Fibroblast of skin of back (primary cell): Measurements from ENCODE around the gene TK2. TPM values are rescaled to one million over a fixed set of nuclear protein-coding genes. Genes with fewer than 3 reads are reported as not detected.
A peak's percentile ranks its signal among the peaks of the same experiment; 100 is the strongest.
"Not testable (repeated sequence)": the region's sequence is repeated elsewhere in the genome, so short reads cannot be mapped to it uniquely, and the experiment has no call there.

Source experiments
- DNase-seq: peaks from one replicate; pipeline ENCODE4 v3.0.0-alpha.2; 2013
- polyA plus RNA-seq, 2 experiments: library from polyadenylated mRNA; unstranded; fragments of 120-200 nt; gene quantifications; one replicate each; pipeline ENCODE4 v1.2.1, GENCODE V29; 2013; ENCODE audit not compliant: insufficient read length in 2 of 2

Gene TK2
- 15.6 TPM for polyA plus RNA-seq (2013, experiment 1 of 2; ENCODE audit: insufficient read length)
- polyA plus RNA-seq (2013, experiment 2 of 2; ENCODE audit: insufficient read length): 19.2 TPM

GRCh38 chr16:66549284-66550131 lies at the start of gene TK2:
TK2 (minus strand) TSS chr16:66550122; CDS start chr16:66550061, 61 bp downstream.
- peak; percentile 79 for DNase-seq

- DNase-seq: peak; percentile 42
Observed at GRCh38 chr16:66598111-66598510, 48.2 kb upstream of the TK2 start.

GRCh38 chr16:66596986-66597848 lies 47.3 kb upstream of the TK2 start:
- no peak for DNase-seq

GRCh38 chr16:66596559-66596958 lies 46.6 kb upstream of the TK2 start:
- DNase-seq: not testable (repeated sequence)

- no peak for DNase-seq
Observed at GRCh38 chr16:66594739-66595138, 44.8 kb upstream of the TK2 start.

- no peak for DNase-seq
Observed at GRCh38 chr16:66592814-66593213, 42.9 kb upstream of the TK2 start.

- no peak for DNase-seq
Observed at GRCh38 chr16:66592241-66592640, 42.3 kb upstream of the TK2 start.

- DNase-seq: no peak
Observed at GRCh38 chr16:66591018-66591417, 41.1 kb upstream of the TK2 start.

- no peak for DNase-seq
Observed at GRCh38 chr16:66590322-66590721, 40.4 kb upstream of the TK2 start.

GRCh38 chr16:66588981-66589713 lies 39.2 kb upstream of the TK2 start:
- DNase-seq: no peak

GRCh38 chr16:66587881-66588600 lies 38.1 kb upstream of the TK2 start:
- no peak for DNase-seq

- DNase-seq: no peak
Observed at GRCh38 chr16:66585481-66586239, 35.7 kb upstream of the TK2 start.

GRCh38 chr16:66581246-66581952 lies 31.5 kb upstream of the TK2 start:
- peak; percentile 35 for DNase-seq

- peak; percentile 76 for DNase-seq
Observed at GRCh38 chr16:66580605-66581209, 30.8 kb upstream of the TK2 start.

- DNase-seq: no peak
Observed at GRCh38 chr16:66578651-66579531, 29.0 kb upstream of the TK2 start, which contains the start of gene CMTM2. CMTM2 (plus strand) TSS chr16:66579463; CDS start chr16:66579608, 145 bp downstream.

- DNase-seq: no peak
Observed at GRCh38 chr16:66576296-66576695, 26.4 kb upstream of the TK2 start.

GRCh38 chr16:66575060-66575459 lies 25.1 kb upstream of the TK2 start:
- DNase-seq: no peak

- no peak for DNase-seq
Observed at GRCh38 chr16:66574531-66574930, 24.6 kb upstream of the TK2 start.

GRCh38 chr16:66574081-66574480 lies 24.2 kb upstream of the TK2 start:
- no peak for DNase-seq
